GM12878 (cell line): ENCODE measurements around the gene TCF12. TPM values are rescaled to one million over a fixed set of nuclear protein-coding genes. Genes with fewer than 3 reads are reported as not detected.
A peak's percentile ranks its signal among the peaks of the same experiment; 100 is the strongest.

Experiments used
- ATAC-seq: fragments of 200-7000 bp; cut with Tn5 transposase; 3 replicates; pipeline ENCODE4 v1.9.1; 2020; ENCODE audit warnings: mild to moderate bottlenecking, moderate library complexity
- BruUV-seq: library from RNA; stranded (reverse); fragments of 400-500 nt; replicated peaks from 2 replicates; lab custom pipeline; 2021; lab: Mats Ljungman, UMichigan
- CTCF ChIA-PET: fragments of 300-600 bp; sonication (Branson Sonifier 250); formaldehyde crosslinking; extraction: SDS; loops from one replicate; lab custom pipeline; 2021; ENCODE audit warnings: inconsistent platforms; lab: Yijun Ruan, JAX
- POLR2A ChIA-PET: fragments of 350-600 bp; formaldehyde crosslinking; extraction: SDS; loops from one replicate; lab custom pipeline; 2021; ENCODE audit warnings: inconsistent platforms; lab: Charles Lee
- RAD21 ChIA-PET: fragments of 300-600 bp; sonication (Branson Sonifier 250); formaldehyde crosslinking; loops from one replicate; lab custom pipeline; 2023; ENCODE audit warnings: antibody characterized with exemption; ENCODE audit not compliant: unreplicated experiment; lab: Charles Lee
- SMC1A ChIA-PET: fragments of 300-600 bp; sonication (Branson Sonifier 250); formaldehyde crosslinking; loops from one replicate; lab custom pipeline; 2023; ENCODE audit not compliant: unreplicated experiment, uncharacterized antibody; lab: Charles Lee
- DNase-seq: peaks from one replicate; pipeline ENCODE4 v3.0.0-alpha.2; 2011; ENCODE audit warnings: low read depth, low spot score
- FAIRE-seq: peaks from 3 replicates; lab custom pipeline; 2011; peaks lifted over from hg19 to GRCh38; lab: Jason Lieb, UNC
- H2AFZ ChIP-seq: 2 replicates; pipeline ENCODE4 v1.6.0; 2011; ENCODE audit warnings: low read depth, low read length, control low read depth; ENCODE audit not compliant: control insufficient read depth
- H3K27ac ChIP-seq: 2 replicates; pipeline ENCODE4 v1.5.1; 2011; ENCODE audit warnings: control low read depth; ENCODE audit not compliant: control insufficient read depth, insufficient read depth
- H3K27me3 ChIP-seq, 2 experiments: replicated peaks in 1 of 2; 2 replicates each; pipeline versions ENCODE4 v1.6.0 to v1.6.1; 2011; ENCODE audit warnings: low read length in 1 of 2; ENCODE audit not compliant: control insufficient read depth in 2 of 2, insufficient read depth in 2 of 2
- H3K36me3 ChIP-seq, 2 experiments: 2 replicates each; pipeline ENCODE4 v1.5.1; 2011; ENCODE audit warnings: low read length in 1 of 2; ENCODE audit not compliant: control insufficient read depth in 2 of 2, insufficient read depth in 2 of 2
- H3K4me1 ChIP-seq: 2 replicates; pipeline ENCODE4 v1.6.1; 2011; ENCODE audit warnings: mild to moderate bottlenecking, low read length, moderate library complexity, mixed read lengths; ENCODE audit not compliant: control insufficient read depth, insufficient read depth
- H3K4me2 ChIP-seq: 2 replicates; pipeline ENCODE4 v1.6.0; 2011; ENCODE audit warnings: control low read depth; ENCODE audit not compliant: control insufficient read depth, insufficient read depth
- H3K4me3 ChIP-seq: fragments of 200-600 bp; sonication (generic); 2 replicates; pipeline ENCODE4 v1.5.1; 2016
- H3K79me2 ChIP-seq: 2 replicates; pipeline ENCODE4 v1.6.0; 2011; ENCODE audit warnings: low read length; ENCODE audit not compliant: control insufficient read depth, insufficient read depth
- H3K9ac ChIP-seq: 2 replicates; pipeline ENCODE4 v1.8.0; 2011; ENCODE audit warnings: low read length, control low read depth, mixed read lengths; ENCODE audit not compliant: control insufficient read depth, insufficient read depth
- H3K9me3 ChIP-seq: replicated peaks from 3 replicates; pipeline ENCODE4 v1.5.1; 2011; ENCODE audit warnings: mild to moderate bottlenecking, low read length; ENCODE audit not compliant: control insufficient read depth, insufficient read depth
- H4K20me1 ChIP-seq: 2 replicates; pipeline ENCODE4 v1.6.0; 2011; ENCODE audit not compliant: control insufficient read depth, insufficient read depth
- BCL11A ChIP-seq: IDR thresholded peaks from 2 replicates; pipeline ENCODE4 v1.6.1; 2011; ENCODE audit warnings: low read depth, low read length
- E2F4 ChIP-seq: IDR thresholded peaks from 2 replicates; pipeline ENCODE4 v1.6.1; 2012; ENCODE audit warnings: low read depth, low read length, improper control_type of control experiment
- ELK1 ChIP-seq: IDR thresholded peaks from 2 replicates; pipeline ENCODE4 v1.6.1; 2012; ENCODE audit warnings: low read depth, low read length, improper control_type of control experiment
- GATAD2B ChIP-seq: fragments of 450-650 bp; conservative IDR thresholded peaks from 2 replicates; pipeline ENCODE4 v1.6.1; 2017; ENCODE audit warnings: low read depth, mild to moderate bottlenecking, moderate library complexity
- IKZF2 ChIP-seq, 2 experiments: fragments of 450-650 bp; IDR thresholded peaks; 2 replicates each; pipeline ENCODE4 v1.6.1; 2017; ENCODE audit warnings: mild to moderate bottlenecking in 2 of 2, moderate library complexity in 2 of 2
- KAT2A ChIP-seq: conservative IDR thresholded peaks from 2 replicates; pipeline ENCODE4 v1.6.1; 2011; ENCODE audit warnings: low read depth, low read length; ENCODE audit not compliant: control insufficient read depth
- NKRF ChIP-seq: fragments of 450-650 bp; conservative IDR thresholded peaks from 2 replicates; pipeline ENCODE4 v1.6.1; 2017; ENCODE audit warnings: mild to moderate bottlenecking, moderate library complexity
- SMAD5 ChIP-seq: IDR thresholded peaks from 2 replicates; pipeline ENCODE4 v1.6.1; 2016; ENCODE audit warnings: antibody characterized with exemption, low read depth
- SUPT20H ChIP-seq: IDR thresholded peaks from 2 replicates; pipeline ENCODE4 v1.6.1; 2011; ENCODE audit warnings: low read depth, mild to moderate bottlenecking, low read length, moderate library complexity, borderline replicate concordance; ENCODE audit not compliant: control insufficient read depth
- TAF1 ChIP-seq: IDR thresholded peaks from 2 replicates; pipeline ENCODE4 v1.6.1; 2011; ENCODE audit warnings: mild to moderate bottlenecking, low read depth, low read length, borderline replicate concordance
- TBL1XR1 ChIP-seq: IDR thresholded peaks from 2 replicates; pipeline ENCODE4 v1.6.1; 2012; ENCODE audit warnings: low read depth, low read length, improper control_type of control experiment
- in situ Hi-C: fragments of 300-500 bp; cut with MboI; formaldehyde crosslinking; loops from 9 replicates; pipeline ENCODE4 v1.14.3; 2018; ENCODE audit warnings: mixed read lengths
- intact Hi-C: fragments of 100-400 bp; cut with micrococcal nuclease; formaldehyde crosslinking; loops from one replicate; pipeline ENCODE4 v1.14.2; 2022; ENCODE audit not compliant: unreplicated experiment
- polyA plus RNA-seq, 11 experiments: library from polyadenylated mRNA; depleted of rRNA in 4 of 11; unstranded in 6 of 11; stranded (reverse) in 5 of 11; fragments of >200 nt; fragmentation: Nextera tagmentation in 4 of 11; fragmentation: Illumina TruSeq in 1 of 11; extraction: Ambion mirVana in 4 of 11; extraction: Trizol in 1 of 11; gene quantifications; 1 replicate in 1 of 11; 2 replicates in 10 of 11; pipeline versions ENCODE4 v1.2.1 to v1.2.3, GENCODE V29; 2011 to 2016; ENCODE audit warnings: inconsistent platforms in 2 of 11, missing spikeins in 2 of 11, low read depth in 1 of 11
- total RNA-seq, 4 experiments: library from RNA; depleted of rRNA in 3 of 4; stranded (reverse); fragments of >200 nt in 3 of 4; fragmentation: Illumina TruSeq in 1 of 4; extraction: Trizol in 1 of 4; gene quantifications; 2 replicates each; pipeline versions ENCODE4 v1.2.1 to v1.2.3, GENCODE V29; 2013 to 2021

The TCF12 gene
- total and polyA plus RNA-seq, 10 of the 15 experiments (the other 5 are each of a cell fraction or from before 2014, with no cell fraction given), result 8.2 to 70.9 (median 49.5) TPM

GRCh38 chr15:57134851-57135250 is 216.4 kb downstream of the TCF12 start:
- no TSS peak for BruUV-seq
- H4K20me1 ChIP-seq, result no peaks in the 10 kb centered on the region
- RAD21 ChIA-PET, result interaction anchor here (1.3 to 1.9 kb wide), 4 partner anchors 12 to 166 kb away, joined by 3 to 8 read pairs (median 4); no protein-coding TSS in a partner anchor
- H3K27ac ChIP-seq, result no peak overlapping the region
- no peak overlapping the region for H3K4me2 ChIP-seq
- ATAC-seq, result no peak
- H3K9me3 ChIP-seq, result no peaks in the 10 kb centered on the region
- SMC1A ChIA-PET, result interaction anchor here (0.8 to 2.7 kb wide), 10 partner anchors 9 to 393 kb away, joined by 3 to 9 read pairs (median 4); no protein-coding TSS in a partner anchor
- no peak overlapping the region for H2AFZ ChIP-seq
- no peaks in the 10 kb centered on the region; the same call in 1 of the 2 replicates for H3K79me2 ChIP-seq
- TF ChIP-seq NKRF, result no peak
- no peak for DNase-seq
- in situ Hi-C loops (no loop called here), intact Hi-C loops (loop anchor here (5.0 to 10.0 kb wide), 2 partner anchors 120 to 218 kb away; partner anchors contain the start of gene TCF12)
- H3K4me3 ChIP-seq, result no peak overlapping the region
- CTCF ChIA-PET, result interaction anchor here (0.7 to 2.5 kb wide), 12 partner anchors 9 to 393 kb away, joined by 3 to 39 read pairs (median 4); no protein-coding TSS in a partner anchor
- no peaks in the 10 kb centered on the region for H3K27me3 ChIP-seq
- POLR2A ChIA-PET, result no interaction called here
- no peak for FAIRE-seq
- peaks cover 6% of the 10 kb centered on the region for H3K4me1 ChIP-seq
- no peaks in the 10 kb centered on the region for H3K36me3 ChIP-seq
- H3K9ac ChIP-seq, result no peak overlapping the region

- ChIA-PET RAD21 (interaction anchor here (0.8 to 1.9 kb wide), 9 partner anchors 10 to 165 kb away, joined by 3 to 8 read pairs (median 3); no protein-coding TSS in a partner anchor), CTCF (interaction anchor here (0.7 to 2.5 kb wide), 13 partner anchors 10 to 314 kb away, joined by 3 to 39 read pairs (median 4); no protein-coding TSS in a partner anchor), POLR2A (no interaction called here), SMC1A (interaction anchor here (0.6 to 2.7 kb wide), 12 partner anchors 10 to 404 kb away, joined by 3 to 20 read pairs (median 4); no protein-coding TSS in a partner anchor)
- Histone ChIP-seq H3K36me3 (no peaks in the 10 kb centered on the region), H3K9ac (no peak overlapping the region), H2AFZ (no peak overlapping the region), H3K4me1 (peaks cover 6% of the 10 kb centered on the region), H4K20me1 (no peaks in the 10 kb centered on the region), H3K9me3 (no peaks in the 10 kb centered on the region), H3K27me3 (no peaks in the 10 kb centered on the region), H3K27ac (no peak overlapping the region), H3K4me2 (0 out of 2 replicates have a peak overlapping the region, but pooled peaks have one; percentile 22), H3K4me3 (no peak overlapping the region), H3K79me2 (no peaks in the 10 kb centered on the region; the same call in 1 of the 2 replicates)
- no peak for FAIRE-seq
- BruUV-seq, result no TSS peak
- in situ Hi-C loops, result no loop called here
- DNase-seq, result no peak
- intact Hi-C loops, result loop anchor here (5.0 to 10.0 kb wide), 2 partner anchors 121 to 218 kb away; partner anchors contain the start of gene TCF12
- no peak for ATAC-seq
- TF ChIP-seq ELK1 (no peak), KAT2A (no peak), TAF1 (no peak), GATAD2B (no peak), IKZF2 (IDR thresholded peaks at IDR 0.05) (no peak), SMAD5 (no peak), E2F4 (no peak), BCL11A (no peak), SUPT20H (no peak), TBL1XR1 (no peak)
Observed at GRCh38 chr15:57135800-57136199, 217.4 kb downstream of the TCF12 start.
